ENCODE data around the gene SNAPC5. TPM values are rescaled to one million over a fixed set of nuclear protein-coding genes. Genes with fewer than 3 reads are reported as not detected.
A peak's percentile ranks its signal among the peaks of the same experiment; 100 is the strongest.

Gene SNAPC5
- total and polyA plus RNA-seq, 2 of the 13 experiments (the other 11 are each of a cell fraction or from before 2014, with no cell fraction given) = 14.8 to 36.2 TPM

DNA sequence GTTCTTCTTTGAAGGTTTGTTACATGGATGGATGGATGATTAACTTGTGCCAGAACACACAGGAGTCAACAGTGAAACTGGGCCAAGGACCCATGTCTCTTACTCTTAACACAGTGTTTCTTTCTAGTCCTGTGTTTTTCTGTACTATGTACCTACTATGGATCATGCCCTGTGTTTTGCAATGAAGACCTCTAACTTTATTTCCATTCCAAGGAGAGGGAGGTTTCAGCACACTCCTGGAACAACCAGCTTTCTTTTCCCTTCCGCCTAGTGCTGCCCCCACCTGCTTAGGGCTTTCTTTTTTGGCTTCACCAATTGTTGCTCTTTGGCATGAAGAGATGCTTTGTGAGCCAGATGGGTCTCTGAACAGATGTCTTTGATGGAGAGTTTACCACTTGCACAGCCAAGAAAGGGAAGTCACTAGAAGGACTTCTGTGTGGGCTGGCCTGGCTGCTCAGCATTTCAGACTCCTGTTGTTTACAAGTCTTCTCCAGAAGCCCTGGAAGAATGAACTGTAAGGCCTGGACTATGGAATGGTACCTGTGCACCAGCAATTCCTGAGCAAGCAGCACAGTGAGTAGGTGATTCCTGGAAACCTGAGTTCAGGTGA lies 44.5 kb downstream of the SNAPC5 start (continued):
- TF ChIP-seq ZNF574 (CRISPR knock-in tag; IDR thresholded peaks at IDR 0.05) (no peak), ZNF44 (CRISPR knock-in tag; IDR thresholded peaks at IDR 0.05) (no peak), MAFF (IDR thresholded peaks at IDR 0.05; ENCODE audit: low read depth, low read length) (no peak), SP1 (IDR thresholded peaks at IDR 0.05) (no peak), SP1 (CRISPR knock-in tag; IDR thresholded peaks at IDR 0.05) (no peak), RBM39 (IDR thresholded peaks at IDR 0.05; ENCODE audit: low read depth, low read length, poor library complexity, severe bottlenecking) (no peak), NCOA1 (CRISPR knock-in tag; IDR thresholded peaks at IDR 0.05) (no peak), ZBTB34 (CRISPR knock-in tag; IDR thresholded peaks at IDR 0.05) (no peak), ZSCAN21 (CRISPR knock-in tag; IDR thresholded peaks at IDR 0.05; ENCODE audit: borderline replicate concordance) (no peak), GPN1 (CRISPR knock-in tag; IDR thresholded peaks at IDR 0.05; ENCODE audit: borderline replicate concordance) (no peak), ZMAT3 (CRISPR knock-in tag; conservative IDR thresholded peaks at IDR 0.05) (no peak), ZNF234 (CRISPR knock-in tag; conservative IDR thresholded peaks at IDR 0.05) (no peak), RARG (CRISPR knock-in tag; IDR thresholded peaks at IDR 0.05; ENCODE audit: low read depth) (no peak), ZNF710 (CRISPR knock-in tag; IDR thresholded peaks at IDR 0.05; ENCODE audit: borderline replicate concordance) (peak; percentile 71; the same call in 1 of the 2 replicates), NFRKB (IDR thresholded peaks at IDR 0.05) (no peak), ZNF543 (CRISPR knock-in tag; IDR thresholded peaks at IDR 0.05) (no peak), SIX4 (CRISPR knock-in tag; IDR thresholded peaks at IDR 0.05) (no peak), ZFX (CRISPR knock-in tag; IDR thresholded peaks at IDR 0.05; ENCODE audit: low read depth) (no peak), ZNF552 (CRISPR knock-in tag; IDR thresholded peaks at IDR 0.05; ENCODE audit: borderline replicate concordance) (no peak), KLF12 (CRISPR knock-in tag; IDR thresholded peaks at IDR 0.05; ENCODE audit: borderline replicate concordance) (no peak), ZNF512 (CRISPR knock-in tag; IDR thresholded peaks at IDR 0.05) (no peak), XBP1 (CRISPR knock-in tag; IDR thresholded peaks at IDR 0.05) (no peak)
- TF ChIP-seq, protein P1, sequence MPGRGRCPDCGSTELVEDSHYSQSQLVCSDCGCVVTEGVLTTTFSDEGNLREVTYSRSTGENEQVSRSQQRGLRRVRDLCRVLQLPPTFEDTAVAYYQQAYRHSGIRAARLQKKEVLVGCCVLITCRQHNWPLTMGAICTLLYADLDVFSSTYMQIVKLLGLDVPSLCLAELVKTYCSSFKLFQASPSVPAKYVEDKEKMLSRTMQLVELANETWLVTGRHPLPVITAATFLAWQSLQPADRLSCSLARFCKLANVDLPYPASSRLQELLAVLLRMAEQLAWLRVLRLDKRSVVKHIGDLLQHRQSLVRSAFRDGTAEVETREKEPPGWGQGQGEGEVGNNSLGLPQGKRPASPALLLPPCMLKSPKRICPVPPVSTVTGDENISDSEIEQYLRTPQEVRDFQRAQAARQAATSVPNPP (CRISPR knock-in tag; IDR thresholded peaks at IDR 0.05) = no peak

Data from HepG2 (cell line).